SK-N-SH treated with all-trans-retinoic acid at 6 μM for 48 hours (cell line): ENCODE results near the gene CHST11.

ENCODE experiments used
- TCF4 ChIP-seq: fragments of 250-450 bp; sonication (Bioruptor Pico); IDR thresholded peaks from 2 replicates; pipeline ENCODE4 v1.8.0; 2021; ENCODE audit warnings: mild to moderate bottlenecking, moderate library complexity, borderline replicate concordance
- ZFP30 ChIP-seq: fragments of 450-650 bp; formaldehyde crosslinking; IDR thresholded peaks from 2 replicates; pipeline ENCODE4 v1.5.0; 2022; ENCODE audit warnings: mild to moderate bottlenecking, moderate library complexity

DNA sequence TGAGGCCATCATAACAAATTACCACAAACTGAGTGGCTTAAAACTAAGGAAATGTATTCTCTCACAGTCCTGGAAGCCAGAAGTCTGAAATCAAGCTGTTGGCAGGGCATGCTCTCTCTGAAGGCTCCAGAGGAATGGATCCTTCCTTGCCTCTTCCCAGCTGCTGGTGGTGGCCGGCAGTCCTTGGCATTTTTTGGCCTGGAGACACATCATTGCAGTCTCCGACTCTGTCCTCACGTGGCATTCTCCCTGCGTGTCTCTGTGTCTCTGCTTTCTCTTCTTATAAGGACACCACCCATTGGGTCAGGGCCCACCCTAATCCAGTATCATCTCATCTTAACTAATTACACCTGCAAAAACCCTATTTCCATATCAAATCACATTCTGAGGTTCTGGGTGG, 295.3 kb downstream of the CHST11 start:
- TF ChIP-seq ZFP30 (CRISPR knock-in tag): no peak
- TF ChIP-seq TCF4 (CRISPR knock-in tag): no peak
